Ovary (tissue), 3 donors: ENCODE results near the gene NUP210.
"Not testable (repeated sequence)": the region's sequence is repeated elsewhere in the genome, so short reads cannot be mapped to it uniquely, and the experiment has no call there.

Experiments
- EP300 ChIP-seq: sonication (generic); formaldehyde crosslinking; IDR thresholded peaks from one replicate; pipeline ENCODE4 v1.6.1; 2017; ENCODE audit warnings: antibody characterized with exemption
- POLR2A ChIP-seq: fragments of 450-650 bp; IDR thresholded peaks from one replicate; pipeline ENCODE4 v1.6.1; 2017; ENCODE audit warnings: antibody characterized with exemption, mild to moderate bottlenecking, moderate library complexity
- TF ChIP-seq, protein P1 (sequence below), 3 donors: fragments of 450-650 bp in 2 of 3; fragments of 200-600 bp in 1 of 3; IDR thresholded peaks; one replicate each; pipeline versions ENCODE4 v1.5.1 to v1.8.0; 2016 to 2022; ENCODE audit warnings: antibody characterized with exemption in 3 of 3, mild to moderate bottlenecking in 1 of 3
- donor health status: DM: no; HTN: no; CAD: no.

DNA sequence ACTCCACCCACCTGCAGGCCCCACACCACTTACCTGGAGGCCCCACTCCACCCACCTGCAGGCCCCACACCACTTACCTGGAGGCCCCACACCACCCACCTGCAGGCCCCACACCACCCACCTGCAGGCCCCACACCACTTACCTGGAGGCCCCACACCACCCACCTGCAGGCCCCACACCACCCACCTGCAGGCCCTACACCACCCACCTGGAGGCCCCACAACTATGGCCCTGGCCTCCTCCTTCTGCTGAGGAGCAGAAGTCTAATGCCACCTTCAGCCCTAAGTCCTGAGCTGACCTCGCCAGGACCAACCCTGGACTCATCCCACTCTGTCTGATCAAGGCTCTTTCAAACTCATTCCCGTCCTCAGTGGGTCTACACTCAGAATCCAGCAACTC, 42.4 kb downstream of the NUP210 start:
- TF ChIP-seq EP300, POLR2A: not testable (repeated sequence)
- TF ChIP-seq, protein P1, sequence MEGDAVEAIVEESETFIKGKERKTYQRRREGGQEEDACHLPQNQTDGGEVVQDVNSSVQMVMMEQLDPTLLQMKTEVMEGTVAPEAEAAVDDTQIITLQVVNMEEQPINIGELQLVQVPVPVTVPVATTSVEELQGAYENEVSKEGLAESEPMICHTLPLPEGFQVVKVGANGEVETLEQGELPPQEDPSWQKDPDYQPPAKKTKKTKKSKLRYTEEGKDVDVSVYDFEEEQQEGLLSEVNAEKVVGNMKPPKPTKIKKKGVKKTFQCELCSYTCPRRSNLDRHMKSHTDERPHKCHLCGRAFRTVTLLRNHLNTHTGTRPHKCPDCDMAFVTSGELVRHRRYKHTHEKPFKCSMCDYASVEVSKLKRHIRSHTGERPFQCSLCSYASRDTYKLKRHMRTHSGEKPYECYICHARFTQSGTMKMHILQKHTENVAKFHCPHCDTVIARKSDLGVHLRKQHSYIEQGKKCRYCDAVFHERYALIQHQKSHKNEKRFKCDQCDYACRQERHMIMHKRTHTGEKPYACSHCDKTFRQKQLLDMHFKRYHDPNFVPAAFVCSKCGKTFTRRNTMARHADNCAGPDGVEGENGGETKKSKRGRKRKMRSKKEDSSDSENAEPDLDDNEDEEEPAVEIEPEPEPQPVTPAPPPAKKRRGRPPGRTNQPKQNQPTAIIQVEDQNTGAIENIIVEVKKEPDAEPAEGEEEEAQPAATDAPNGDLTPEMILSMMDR (IDR thresholded peaks at IDR 0.05) = not testable (repeated sequence)
